Nephron progenitor cell (in vitro differentiated cells): Measurements from ENCODE around the gene SH3BP4.

Source experiments
- DNase-seq: peaks from one replicate; pipeline ENCODE4 v3.0.0; 2021
- H3K27ac Mint-ChIP-seq: 2 replicates; pipeline ENCODE4 v1.8.0; 2021; ENCODE audit warnings: mild to moderate bottlenecking, moderate library complexity, mixed read lengths
- H3K27me3 Mint-ChIP-seq: 2 replicates; pipeline ENCODE4 v1.8.0; 2021; ENCODE audit warnings: mild to moderate bottlenecking, low read depth, mixed read lengths; ENCODE audit not compliant: poor library complexity
- H3K36me3 Mint-ChIP-seq: 2 replicates; pipeline ENCODE4 v1.8.0; 2021; ENCODE audit warnings: low read depth, mixed read lengths
- H3K4me1 Mint-ChIP-seq: 2 replicates; pipeline ENCODE4 v1.8.0; 2021; ENCODE audit warnings: mixed read lengths
- H3K4me3 Mint-ChIP-seq: 2 replicates; pipeline ENCODE4 v1.8.0; 2021; ENCODE audit warnings: mild to moderate bottlenecking, moderate library complexity, mixed read lengths
- H3K9me3 Mint-ChIP-seq: 2 replicates; pipeline ENCODE4 v1.8.0; 2021; ENCODE audit warnings: mild to moderate bottlenecking, moderate library complexity, mixed read lengths
- TF ChIP-seq, protein P1 (sequence below): fragments of 200-600 bp; sonication (generic); IDR thresholded peaks from 2 replicates; pipeline ENCODE4 v1.5.0; 2021; ENCODE audit warnings: antibody characterized with exemption

The SH3BP4 gene

DNA sequence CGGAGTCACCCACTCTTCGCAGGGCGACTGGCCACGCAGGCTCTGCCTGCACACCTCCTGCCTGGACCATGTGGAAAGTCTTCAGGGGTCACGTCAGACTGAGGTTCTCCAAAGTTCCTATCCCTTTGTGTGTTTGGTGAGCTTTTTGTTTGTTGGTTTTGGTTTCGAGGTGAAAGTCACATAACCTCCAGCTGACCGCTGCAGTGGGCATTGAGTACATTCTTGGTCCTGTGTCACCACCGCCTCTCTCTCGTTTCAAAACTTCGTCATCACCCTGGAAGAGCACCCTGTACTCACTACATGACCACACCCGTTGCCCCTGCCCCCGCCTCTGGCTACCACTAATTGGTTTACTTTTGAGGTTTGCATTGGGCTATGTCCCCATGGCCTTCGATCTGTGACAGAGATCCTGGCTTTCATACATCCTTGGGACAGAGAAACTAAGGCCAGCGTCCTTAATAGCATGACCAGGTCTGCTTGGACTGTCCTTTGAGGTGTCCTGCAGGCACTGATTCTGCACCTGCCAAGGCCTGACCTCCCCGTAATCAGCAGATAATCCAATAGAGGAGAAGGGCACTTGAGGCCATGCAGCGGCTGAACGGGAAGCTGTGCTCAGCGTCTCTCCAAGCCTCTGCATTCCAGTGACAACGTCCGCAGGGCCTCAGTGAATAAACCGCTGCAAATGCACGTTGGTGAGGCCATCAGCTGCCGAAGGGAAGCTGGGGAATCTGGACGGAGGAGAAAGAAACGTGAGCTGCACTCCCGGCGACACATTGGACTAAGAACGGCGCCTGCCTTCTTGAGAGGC is 46.8 kb downstream of the SH3BP4 start:
- Mint-ChIP-seq H3K4me1 (peaks cover 83% of the 10 kb centered on the region), H3K27ac (peak overlapping the region; percentile 59), H3K27me3 (no peaks in the 10 kb centered on the region), H3K4me3 (no peak overlapping the region), H3K9me3 (peaks cover 4% of the 10 kb centered on the region), H3K36me3 (peaks cover 51% of the 10 kb centered on the region)
- DNase-seq, result no peak
- TF ChIP-seq, protein P1, sequence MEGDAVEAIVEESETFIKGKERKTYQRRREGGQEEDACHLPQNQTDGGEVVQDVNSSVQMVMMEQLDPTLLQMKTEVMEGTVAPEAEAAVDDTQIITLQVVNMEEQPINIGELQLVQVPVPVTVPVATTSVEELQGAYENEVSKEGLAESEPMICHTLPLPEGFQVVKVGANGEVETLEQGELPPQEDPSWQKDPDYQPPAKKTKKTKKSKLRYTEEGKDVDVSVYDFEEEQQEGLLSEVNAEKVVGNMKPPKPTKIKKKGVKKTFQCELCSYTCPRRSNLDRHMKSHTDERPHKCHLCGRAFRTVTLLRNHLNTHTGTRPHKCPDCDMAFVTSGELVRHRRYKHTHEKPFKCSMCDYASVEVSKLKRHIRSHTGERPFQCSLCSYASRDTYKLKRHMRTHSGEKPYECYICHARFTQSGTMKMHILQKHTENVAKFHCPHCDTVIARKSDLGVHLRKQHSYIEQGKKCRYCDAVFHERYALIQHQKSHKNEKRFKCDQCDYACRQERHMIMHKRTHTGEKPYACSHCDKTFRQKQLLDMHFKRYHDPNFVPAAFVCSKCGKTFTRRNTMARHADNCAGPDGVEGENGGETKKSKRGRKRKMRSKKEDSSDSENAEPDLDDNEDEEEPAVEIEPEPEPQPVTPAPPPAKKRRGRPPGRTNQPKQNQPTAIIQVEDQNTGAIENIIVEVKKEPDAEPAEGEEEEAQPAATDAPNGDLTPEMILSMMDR, result no peak

DNA sequence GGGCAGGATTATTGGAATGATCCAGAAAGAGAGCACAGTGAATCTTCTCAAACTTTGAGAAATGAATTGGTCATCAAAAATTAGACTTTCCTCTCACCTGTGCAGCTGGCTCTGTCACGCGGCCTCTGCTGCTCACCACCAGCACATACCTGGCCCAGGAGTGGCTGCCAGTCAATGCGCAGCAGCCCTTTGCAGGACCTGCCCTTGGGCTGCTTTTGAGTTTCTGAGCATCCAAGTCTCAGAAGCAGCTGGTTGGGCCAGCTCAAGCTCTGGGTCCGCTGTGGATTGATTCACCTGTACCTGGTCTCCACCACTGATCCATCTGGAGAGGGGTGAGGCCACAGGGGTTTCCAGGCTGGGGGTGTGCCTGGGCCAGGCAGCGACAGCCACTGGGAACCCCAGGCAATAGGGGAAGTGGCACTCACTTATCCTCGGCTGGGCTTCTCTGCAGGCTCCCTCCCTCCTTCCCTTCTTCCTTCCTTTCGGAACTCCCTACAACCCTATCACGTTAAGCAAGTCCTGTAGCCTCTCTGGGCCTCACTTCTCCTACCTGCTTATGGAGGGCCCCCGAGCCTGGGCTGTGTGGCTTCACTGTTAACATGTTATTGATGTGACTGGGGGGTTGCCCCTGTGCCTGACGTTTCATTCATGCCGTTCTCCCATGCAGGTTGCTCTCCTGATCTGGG is 48.1 kb downstream of the SH3BP4 start:
- H3K27me3 Mint-ChIP-seq, result no peaks in the 10 kb centered on the region
- no peak overlapping the region for H3K27ac Mint-ChIP-seq

DNA sequence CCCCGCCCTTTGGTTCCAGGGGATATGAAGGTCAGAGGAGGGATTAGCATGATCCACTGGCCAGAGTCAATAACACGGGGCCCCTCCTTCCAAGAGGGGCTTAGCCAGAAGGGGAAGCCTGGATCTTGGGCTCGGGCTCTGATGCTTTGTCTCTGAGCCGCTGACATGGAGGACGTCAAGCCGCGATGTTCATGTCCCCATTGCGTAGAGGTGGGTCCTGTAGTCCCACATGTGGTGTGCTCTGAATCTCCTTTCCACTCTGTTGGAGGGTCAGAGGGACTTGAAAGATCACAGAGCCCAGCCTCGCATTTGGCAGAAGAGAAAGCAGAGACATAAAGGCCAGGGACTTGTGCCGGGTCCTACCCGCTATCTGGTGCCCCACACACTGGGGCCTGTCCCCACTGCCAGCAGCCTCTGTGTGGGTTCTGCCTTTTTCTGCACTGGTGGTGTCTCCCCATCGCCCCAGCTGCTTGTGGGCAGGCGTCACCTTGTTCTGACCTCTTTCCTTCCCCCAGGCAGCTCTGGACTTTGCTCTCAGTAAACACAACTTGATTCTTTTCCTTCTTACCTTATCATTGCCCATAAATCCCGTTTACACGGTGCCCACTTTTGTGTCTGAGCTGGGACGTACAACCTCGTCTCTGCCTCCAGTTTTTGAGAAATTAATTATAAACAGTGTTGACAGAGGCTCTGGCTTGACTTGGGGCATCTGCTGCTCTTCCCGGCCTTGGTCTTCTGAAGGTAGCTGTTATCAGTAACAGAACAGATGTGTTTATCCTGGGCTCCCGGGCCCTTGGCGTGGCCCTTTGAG is 48.8 kb downstream of the SH3BP4 start:
- H3K27me3 Mint-ChIP-seq, result no peaks in the 10 kb centered on the region
- H3K9me3 Mint-ChIP-seq, result peaks cover 4% of the 10 kb centered on the region
- TF ChIP-seq, protein P1, result no peak
- peak overlapping the region; percentile 86 for H3K27ac Mint-ChIP-seq
- peaks cover 76% of the 10 kb centered on the region for H3K4me1 Mint-ChIP-seq
- H3K4me3 Mint-ChIP-seq, result no peak overlapping the region
- DNase-seq, result no peak
- peaks cover 36% of the 10 kb centered on the region for H3K36me3 Mint-ChIP-seq

More for the DNA sequence above, 48.1 kb downstream of the SH3BP4 start:
- TF ChIP-seq, protein P1, result no peak
- peaks cover 41% of the 10 kb centered on the region for H3K36me3 Mint-ChIP-seq
- DNase-seq, result no peak
- peaks cover 4% of the 10 kb centered on the region for H3K9me3 Mint-ChIP-seq
- peaks cover 77% of the 10 kb centered on the region for H3K4me1 Mint-ChIP-seq
- no peak overlapping the region for H3K4me3 Mint-ChIP-seq

DNA sequence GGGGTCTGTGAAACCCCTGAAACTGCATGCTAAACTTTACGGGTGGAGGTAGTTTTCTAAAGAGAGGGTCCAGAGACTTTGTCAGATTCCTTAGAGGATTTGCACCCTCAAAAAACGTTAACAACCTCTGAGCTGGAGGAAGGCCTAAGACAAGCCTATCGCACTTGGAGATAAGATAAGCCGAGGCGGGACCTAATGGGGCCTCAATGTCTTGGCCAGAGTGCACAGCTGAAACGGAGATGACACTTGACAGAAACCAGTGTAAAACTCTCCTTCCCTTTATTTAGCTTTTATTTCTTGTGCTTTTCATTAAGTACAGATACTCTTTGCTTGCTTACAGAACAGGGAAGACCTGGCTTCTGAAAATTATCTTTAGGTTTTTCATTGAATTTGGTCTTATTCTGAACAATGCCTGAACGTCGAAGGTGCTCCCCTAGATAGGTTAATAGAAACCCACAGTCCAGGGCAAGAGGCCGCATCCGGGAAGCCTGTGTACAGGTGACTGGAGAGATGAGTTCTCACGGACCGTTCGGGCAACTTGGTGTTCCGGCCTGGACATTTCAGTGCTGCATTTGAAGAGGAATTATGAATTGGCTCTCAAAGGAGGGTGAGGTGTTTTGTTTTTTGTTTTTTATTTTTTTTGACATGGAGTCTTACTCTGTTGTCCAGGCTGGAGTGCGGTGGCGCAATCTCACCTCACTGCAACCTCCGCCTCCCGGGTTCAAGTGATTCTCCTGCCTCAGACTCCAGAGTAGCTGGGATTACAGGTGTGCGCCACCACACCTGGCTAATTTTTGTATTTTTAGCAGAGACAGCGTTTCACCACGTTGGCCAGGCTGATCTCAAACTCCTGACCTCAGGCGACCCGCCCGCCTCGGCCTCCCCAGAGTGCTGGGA is 49.7 kb downstream of the SH3BP4 start:
- no peak for DNase-seq
- Mint-ChIP-seq H3K27me3 (no peaks in the 10 kb centered on the region), H3K4me1 (peaks cover 76% of the 10 kb centered on the region), H3K4me3 (no peak overlapping the region), H3K9me3 (peaks cover 4% of the 10 kb centered on the region), H3K36me3 (peaks cover 35% of the 10 kb centered on the region), H3K27ac (peak overlapping the region; percentile 86)
- TF ChIP-seq, protein P1, result no peak
